GM12801 (cell line): ENCODE results near the gene PKD1.

ENCODE experiments used
- CTCF ChIP-seq: IDR thresholded peaks from one replicate; pipeline ENCODE4 v1.5.1; 2011; ENCODE audit warnings: control low read depth; ENCODE audit not compliant: insufficient read length; ENCODE audit errors: extremely low read depth

Gene PKD1

GRCh38 chr16:2115591-2115973 is 20.1 kb downstream of the PKD1 start:
- no peak for TF ChIP-seq CTCF

- TF ChIP-seq CTCF, result no peak
Measured at GRCh38 chr16:2102471-2102870, 33.2 kb downstream of the PKD1 start.

GRCh38 chr16:2096853-2097595 is 38.7 kb downstream of the PKD1 start:
- TF ChIP-seq CTCF, result no peak

GRCh38 chr16:2095918-2096582 is 39.6 kb downstream of the PKD1 start:
- no peak for TF ChIP-seq CTCF

- TF ChIP-seq CTCF, result no peak
Measured at GRCh38 chr16:2095315-2095853, 40.3 kb downstream of the PKD1 start.

- no peak for TF ChIP-seq CTCF
Measured at GRCh38 chr16:2093793-2094192, 41.9 kb downstream of the PKD1 start.

- no peak for TF ChIP-seq CTCF
Measured at GRCh38 chr16:2092866-2093265, 42.8 kb downstream of the PKD1 start.
